H9 (cell line): ENCODE data around the gene MREG. TPM values are rescaled to one million over a fixed set of nuclear protein-coding genes. Genes with fewer than 3 reads are reported as not detected.

ENCODE experiments used
- DNase-seq: peaks from one replicate; pipeline ENCODE4 v3.0.0-alpha.2; 2017
- H2AFZ ChIP-seq: one replicate; pipeline ENCODE4 v1.6.1; 2013; ENCODE audit warnings: mild to moderate bottlenecking, low read length, control low read depth, moderate library complexity
- H2AK5ac ChIP-seq: 2 replicates; pipeline ENCODE4 v1.6.1; 2013; ENCODE audit warnings: low read length, control low read depth, mixed read lengths; ENCODE audit not compliant: insufficient read length
- H2BK120ac ChIP-seq: one replicate; pipeline ENCODE4 v1.6.1; 2013; ENCODE audit warnings: low read depth, mild to moderate bottlenecking, low read length, control low read depth, inconsistent platforms; ENCODE audit not compliant: poor library complexity, severe bottlenecking
- H2BK12ac ChIP-seq: 2 replicates; pipeline ENCODE4 v1.6.1; 2013; ENCODE audit warnings: low read length, control low read depth, mixed read lengths, low read depth; ENCODE audit not compliant: insufficient read length
- H2BK15ac ChIP-seq: 2 replicates; pipeline ENCODE4 v1.6.1; 2013; ENCODE audit warnings: low read depth, low read length, control low read depth
- H2BK20ac ChIP-seq: one replicate; pipeline ENCODE4 v1.6.1; 2013; ENCODE audit warnings: low read depth, mild to moderate bottlenecking, low read length, control low read depth, inconsistent platforms; ENCODE audit not compliant: poor library complexity, severe bottlenecking
- H2BK5ac ChIP-seq: 2 replicates; pipeline ENCODE4 v1.6.1; 2013; ENCODE audit warnings: low read length, control low read depth, mixed read lengths; ENCODE audit not compliant: insufficient read length
- H3K14ac ChIP-seq: 2 replicates; pipeline ENCODE4 v1.6.1; 2013; ENCODE audit warnings: low read length, control low read depth; ENCODE audit not compliant: insufficient read depth
- H3K18ac ChIP-seq: 2 replicates; pipeline ENCODE4 v1.6.1; 2013; ENCODE audit warnings: low read depth, mild to moderate bottlenecking, mixed read lengths, low read length, control low read depth; ENCODE audit not compliant: insufficient read length
- H3K23ac ChIP-seq: 2 replicates; pipeline ENCODE4 v1.6.1; 2013; ENCODE audit warnings: low read length, control low read depth, mixed read lengths, low read depth; ENCODE audit not compliant: insufficient read length
- H3K23me2 ChIP-seq: 2 replicates; pipeline ENCODE4 v1.6.1; 2013; ENCODE audit warnings: low read depth, mild to moderate bottlenecking, mixed read lengths, low read length, control low read depth; ENCODE audit not compliant: insufficient read length, poor library complexity, severe bottlenecking
- H3K27ac ChIP-seq: 2 replicates; pipeline ENCODE4 v1.5.1; 2013; ENCODE audit warnings: low read length, control low read depth, mixed read lengths, low read depth; ENCODE audit not compliant: insufficient read length
- H3K27me3 ChIP-seq: 2 replicates; pipeline ENCODE4 v1.6.1; 2013; ENCODE audit warnings: low read length, control low read depth, inconsistent platforms; ENCODE audit not compliant: insufficient read depth
- H3K4ac ChIP-seq: 2 replicates; pipeline ENCODE4 v1.6.1; 2013; ENCODE audit warnings: low read depth, mild to moderate bottlenecking, control low read depth, inconsistent platforms, low read length, moderate library complexity
- H3K4me1 ChIP-seq: 2 replicates; pipeline ENCODE4 v1.6.1; 2013; ENCODE audit warnings: low read length, control low read depth, inconsistent platforms; ENCODE audit not compliant: insufficient read depth
- H3K4me2 ChIP-seq: 2 replicates; pipeline ENCODE4 v1.6.1; 2013; ENCODE audit warnings: low read length, control low read depth, mixed read lengths; ENCODE audit not compliant: insufficient read length, insufficient read depth
- H3K56ac ChIP-seq: 2 replicates; pipeline ENCODE4 v1.6.1; 2013; ENCODE audit warnings: low read depth, mild to moderate bottlenecking, mixed read lengths, low read length, control low read depth; ENCODE audit not compliant: insufficient read length
- H3K79me1 ChIP-seq: 2 replicates; pipeline ENCODE4 v1.6.1; 2013; ENCODE audit warnings: low read depth, mild to moderate bottlenecking, moderate library complexity, low read length, control low read depth, inconsistent platforms; ENCODE audit not compliant: insufficient read depth, poor library complexity, severe bottlenecking
- H3K79me2 ChIP-seq: 2 replicates; pipeline ENCODE4 v1.6.1; 2013; ENCODE audit warnings: low read length, control low read depth, inconsistent platforms; ENCODE audit not compliant: insufficient read depth
- H3K9ac ChIP-seq: 2 replicates; pipeline ENCODE4 v1.6.1; 2013; ENCODE audit warnings: low read length, control low read depth, mixed read lengths; ENCODE audit not compliant: insufficient read length; ENCODE audit errors: extremely low read depth
- H3K9me3 ChIP-seq: one replicate; pipeline ENCODE4 v1.6.1; 2013; ENCODE audit warnings: low read depth, low read length, inconsistent platforms; ENCODE audit not compliant: control insufficient read depth
- H3T11ph ChIP-seq: one replicate; pipeline ENCODE4 v1.6.1; 2013; ENCODE audit warnings: mild to moderate bottlenecking, low read length, control low read depth, inconsistent platforms
- H4K20me1 ChIP-seq: one replicate; pipeline ENCODE4 v1.6.1; 2013; ENCODE audit not compliant: control insufficient read depth, insufficient read length, insufficient read depth
- H4K5ac ChIP-seq: 2 replicates; pipeline ENCODE4 v1.6.1; 2013; ENCODE audit warnings: low read depth, mild to moderate bottlenecking, mixed read lengths, low read length, control low read depth; ENCODE audit not compliant: insufficient read length
- H4K8ac ChIP-seq: replicated peaks from 2 replicates; pipeline ENCODE4 v1.6.1; 2013; ENCODE audit warnings: low read length, control low read depth, mixed read lengths, low read depth; ENCODE audit not compliant: insufficient read length
- H4K91ac ChIP-seq: 2 replicates; pipeline ENCODE4 v1.6.1; 2013; ENCODE audit warnings: low read depth, mild to moderate bottlenecking, moderate library complexity, mixed read lengths, low read length, control low read depth; ENCODE audit not compliant: insufficient read length
- H3K27ac Mint-ChIP-seq, 3 experiments: 2 replicates in 2 of 3; 3 replicates in 1 of 3; pipeline ENCODE4 v1.8.0; 2020 to 2021; ENCODE audit warnings: mixed read lengths in 3 of 3, mild to moderate bottlenecking in 1 of 3, moderate library complexity in 1 of 3
- H3K27me3 Mint-ChIP-seq: 2 replicates; pipeline ENCODE4 v1.8.0; 2021; ENCODE audit warnings: low read depth, mild to moderate bottlenecking, moderate library complexity, mixed read lengths
- H3K36me3 Mint-ChIP-seq, 3 experiments: 2 replicates in 2 of 3; 3 replicates in 1 of 3; pipeline ENCODE4 v1.8.0; 2020 to 2021; ENCODE audit warnings: low read depth in 3 of 3, mixed read lengths in 3 of 3; ENCODE audit not compliant: insufficient read depth in 1 of 3
- H3K4me1 Mint-ChIP-seq, 2 experiments: 2 replicates each; pipeline ENCODE4 v1.8.0; 2020; ENCODE audit warnings: mixed read lengths in 2 of 2
- H3K4me3 Mint-ChIP-seq, 2 experiments: 2 replicates in 1 of 2; 3 replicates in 1 of 2; pipeline ENCODE4 v1.8.0; 2020 to 2021; ENCODE audit warnings: mild to moderate bottlenecking in 2 of 2, mixed read lengths in 2 of 2, moderate library complexity in 1 of 2
- H3K9me3 Mint-ChIP-seq, 2 experiments: 2 replicates in 1 of 2; 3 replicates in 1 of 2; pipeline ENCODE4 v1.8.0; 2020; ENCODE audit warnings: mild to moderate bottlenecking in 2 of 2, mixed read lengths in 2 of 2, moderate library complexity in 1 of 2
- CTCF ChIP-seq: fragments of 200-600 bp; sonication (generic); conservative IDR thresholded peaks from 3 replicates; pipeline ENCODE4 v1.8.0; 2021; ENCODE audit warnings: antibody characterized with exemption, mild to moderate bottlenecking
- WGBS: extraction: QIAGEN DNeasy Blood & Tissue Kit; methylation state at CpG from one replicate; pipeline ENCODE4 v1.1.7; 2013; ENCODE audit warnings: missing lambda C conversion rate, low lambda C conversion rate, mixed read lengths; ENCODE audit not compliant: insufficient read length; ENCODE audit errors: extremely low coverage; 5-methylcytosine and 5-hydroxymethylcytosine counted together
- total RNA-seq: library from RNA; stranded (reverse); gene quantifications from 2 replicates; pipeline ENCODE4 v1.2.1, GENCODE V29; 2021

MREG gene
- total RNA-seq, 1 experiment from 2014 or later: 21.8 TPM

DNA sequence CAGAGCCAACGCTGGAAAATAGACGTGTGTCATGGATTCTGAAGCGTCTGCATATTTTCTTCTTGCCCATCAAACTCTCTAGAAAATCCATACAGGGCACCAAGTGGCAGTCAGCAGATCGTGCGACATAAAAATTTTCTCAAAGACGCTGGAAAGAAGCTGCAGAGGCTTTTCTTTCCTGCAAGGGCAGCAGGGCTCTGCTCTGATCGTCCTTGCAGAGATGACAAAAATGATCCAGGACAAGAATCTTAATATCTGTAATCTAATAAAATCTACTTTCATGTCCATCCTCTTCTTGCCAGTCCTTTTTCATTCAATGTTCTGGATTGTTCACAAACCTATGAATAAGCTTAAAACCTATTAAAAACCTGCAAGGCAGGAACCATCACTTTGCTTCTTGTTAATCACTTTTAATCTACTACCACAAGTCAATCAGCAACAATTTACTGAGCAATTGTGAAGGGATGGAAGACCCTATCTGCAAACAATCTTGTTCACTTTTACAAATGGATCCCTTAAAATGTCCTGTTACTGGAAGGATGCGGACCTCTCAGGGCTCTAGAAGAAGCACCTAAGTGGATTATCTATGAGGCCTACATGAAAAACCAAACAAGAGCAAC, 93.6 kb downstream of the MREG start:
- Histone ChIP-seq H2AK5ac (no peak overlapping the region), H3K27ac (no peak overlapping the region), H3K4ac (no peak overlapping the region), H4K20me1 (no peaks in the 10 kb centered on the region), H3K14ac (no peak overlapping the region), H4K5ac (no peak overlapping the region), H2BK15ac (no peak overlapping the region), H3K4me2 (no peak overlapping the region), H2BK12ac (no peak overlapping the region), H2AFZ (no peak overlapping the region), H3K56ac (no peak overlapping the region), H3K23ac (no peak overlapping the region), H3T11ph (no peak overlapping the region), H3K79me2 (no peaks in the 10 kb centered on the region), H3K4me1 (peaks cover 4% of the 10 kb centered on the region; the same call in 1 of the 2 replicates), H3K23me2 (peaks cover 2% of the 10 kb centered on the region), H3K9ac (no peak overlapping the region), H2BK120ac (no peak overlapping the region), H3K79me1 (no peaks in the 10 kb centered on the region), H3K27me3 (no peaks in the 10 kb centered on the region), H3K9me3 (no peaks in the 10 kb centered on the region), H2BK20ac (no peak overlapping the region), H2BK5ac (no peak overlapping the region), H3K18ac (no peak overlapping the region), H4K8ac (no peak overlapping the region), H4K91ac (no peak overlapping the region)
- no peak for DNase-seq
- H3K4me3 Mint-ChIP-seq: no peak overlapping the region
- peaks cover 2% of the 10 kb centered on the region; the same call in 1 of the 2 replicates for H3K27me3 Mint-ChIP-seq
- WGBS: no CpG with 5 or more reads among the region's 8 CpGs
- H3K27ac Mint-ChIP-seq: no peak overlapping the region; a peak in 1 of 7 replicates
- no peak for TF ChIP-seq CTCF
- peaks cover 0 to 2% of the 10 kb centered on the region in 2 experiments; a peak in 1 of 5 replicates for H3K9me3 Mint-ChIP-seq
- peaks cover 40 to 64% of the 10 kb centered on the region in 2 experiments for H3K4me1 Mint-ChIP-seq
- H3K36me3 Mint-ChIP-seq: peaks cover 0 to 3% (median 0%) of the 10 kb centered on the region in 3 experiments; a peak in 1 of 7 replicates
